ENCODE measurements around the gene CTU2. TPM values are rescaled to one million over a fixed set of nuclear protein-coding genes. Genes with fewer than 3 reads are reported as not detected.

The CTU2 gene
- total and polyA plus RNA-seq, 2 of the 8 experiments (the other 6 are each of a cell fraction or from before 2014, with no cell fraction given) = 32.7 to 42.9 TPM

- TF ChIP-seq, protein P1, sequence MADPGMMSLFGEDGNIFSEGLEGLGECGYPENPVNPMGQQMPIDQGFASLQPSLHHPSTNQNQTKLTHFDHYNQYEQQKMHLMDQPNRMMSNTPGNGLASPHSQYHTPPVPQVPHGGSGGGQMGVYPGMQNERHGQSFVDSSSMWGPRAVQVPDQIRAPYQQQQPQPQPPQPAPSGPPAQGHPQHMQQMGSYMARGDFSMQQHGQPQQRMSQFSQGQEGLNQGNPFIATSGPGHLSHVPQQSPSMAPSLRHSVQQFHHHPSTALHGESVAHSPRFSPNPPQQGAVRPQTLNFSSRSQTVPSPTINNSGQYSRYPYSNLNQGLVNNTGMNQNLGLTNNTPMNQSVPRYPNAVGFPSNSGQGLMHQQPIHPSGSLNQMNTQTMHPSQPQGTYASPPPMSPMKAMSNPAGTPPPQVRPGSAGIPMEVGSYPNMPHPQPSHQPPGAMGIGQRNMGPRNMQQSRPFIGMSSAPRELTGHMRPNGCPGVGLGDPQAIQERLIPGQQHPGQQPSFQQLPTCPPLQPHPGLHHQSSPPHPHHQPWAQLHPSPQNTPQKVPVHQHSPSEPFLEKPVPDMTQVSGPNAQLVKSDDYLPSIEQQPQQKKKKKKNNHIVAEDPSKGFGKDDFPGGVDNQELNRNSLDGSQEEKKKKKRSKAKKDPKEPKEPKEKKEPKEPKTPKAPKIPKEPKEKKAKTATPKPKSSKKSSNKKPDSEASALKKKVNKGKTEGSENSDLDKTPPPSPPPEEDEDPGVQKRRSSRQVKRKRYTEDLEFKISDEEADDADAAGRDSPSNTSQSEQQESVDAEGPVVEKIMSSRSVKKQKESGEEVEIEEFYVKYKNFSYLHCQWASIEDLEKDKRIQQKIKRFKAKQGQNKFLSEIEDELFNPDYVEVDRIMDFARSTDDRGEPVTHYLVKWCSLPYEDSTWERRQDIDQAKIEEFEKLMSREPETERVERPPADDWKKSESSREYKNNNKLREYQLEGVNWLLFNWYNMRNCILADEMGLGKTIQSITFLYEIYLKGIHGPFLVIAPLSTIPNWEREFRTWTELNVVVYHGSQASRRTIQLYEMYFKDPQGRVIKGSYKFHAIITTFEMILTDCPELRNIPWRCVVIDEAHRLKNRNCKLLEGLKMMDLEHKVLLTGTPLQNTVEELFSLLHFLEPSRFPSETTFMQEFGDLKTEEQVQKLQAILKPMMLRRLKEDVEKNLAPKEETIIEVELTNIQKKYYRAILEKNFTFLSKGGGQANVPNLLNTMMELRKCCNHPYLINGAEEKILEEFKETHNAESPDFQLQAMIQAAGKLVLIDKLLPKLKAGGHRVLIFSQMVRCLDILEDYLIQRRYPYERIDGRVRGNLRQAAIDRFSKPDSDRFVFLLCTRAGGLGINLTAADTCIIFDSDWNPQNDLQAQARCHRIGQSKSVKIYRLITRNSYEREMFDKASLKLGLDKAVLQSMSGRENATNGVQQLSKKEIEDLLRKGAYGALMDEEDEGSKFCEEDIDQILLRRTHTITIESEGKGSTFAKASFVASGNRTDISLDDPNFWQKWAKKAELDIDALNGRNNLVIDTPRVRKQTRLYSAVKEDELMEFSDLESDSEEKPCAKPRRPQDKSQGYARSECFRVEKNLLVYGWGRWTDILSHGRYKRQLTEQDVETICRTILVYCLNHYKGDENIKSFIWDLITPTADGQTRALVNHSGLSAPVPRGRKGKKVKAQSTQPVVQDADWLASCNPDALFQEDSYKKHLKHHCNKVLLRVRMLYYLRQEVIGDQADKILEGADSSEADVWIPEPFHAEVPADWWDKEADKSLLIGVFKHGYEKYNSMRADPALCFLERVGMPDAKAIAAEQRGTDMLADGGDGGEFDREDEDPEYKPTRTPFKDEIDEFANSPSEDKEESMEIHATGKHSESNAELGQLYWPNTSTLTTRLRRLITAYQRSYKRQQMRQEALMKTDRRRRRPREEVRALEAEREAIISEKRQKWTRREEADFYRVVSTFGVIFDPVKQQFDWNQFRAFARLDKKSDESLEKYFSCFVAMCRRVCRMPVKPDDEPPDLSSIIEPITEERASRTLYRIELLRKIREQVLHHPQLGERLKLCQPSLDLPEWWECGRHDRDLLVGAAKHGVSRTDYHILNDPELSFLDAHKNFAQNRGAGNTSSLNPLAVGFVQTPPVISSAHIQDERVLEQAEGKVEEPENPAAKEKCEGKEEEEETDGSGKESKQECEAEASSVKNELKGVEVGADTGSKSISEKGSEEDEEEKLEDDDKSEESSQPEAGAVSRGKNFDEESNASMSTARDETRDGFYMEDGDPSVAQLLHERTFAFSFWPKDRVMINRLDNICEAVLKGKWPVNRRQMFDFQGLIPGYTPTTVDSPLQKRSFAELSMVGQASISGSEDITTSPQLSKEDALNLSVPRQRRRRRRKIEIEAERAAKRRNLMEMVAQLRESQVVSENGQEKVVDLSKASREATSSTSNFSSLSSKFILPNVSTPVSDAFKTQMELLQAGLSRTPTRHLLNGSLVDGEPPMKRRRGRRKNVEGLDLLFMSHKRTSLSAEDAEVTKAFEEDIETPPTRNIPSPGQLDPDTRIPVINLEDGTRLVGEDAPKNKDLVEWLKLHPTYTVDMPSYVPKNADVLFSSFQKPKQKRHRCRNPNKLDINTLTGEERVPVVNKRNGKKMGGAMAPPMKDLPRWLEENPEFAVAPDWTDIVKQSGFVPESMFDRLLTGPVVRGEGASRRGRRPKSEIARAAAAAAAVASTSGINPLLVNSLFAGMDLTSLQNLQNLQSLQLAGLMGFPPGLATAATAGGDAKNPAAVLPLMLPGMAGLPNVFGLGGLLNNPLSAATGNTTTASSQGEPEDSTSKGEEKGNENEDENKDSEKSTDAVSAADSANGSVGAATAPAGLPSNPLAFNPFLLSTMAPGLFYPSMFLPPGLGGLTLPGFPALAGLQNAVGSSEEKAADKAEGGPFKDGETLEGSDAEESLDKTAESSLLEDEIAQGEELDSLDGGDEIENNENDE (IDR thresholded peaks at IDR 0.05; ENCODE audit: insufficient replicate concordance, low read length) = no peak
- no peak for TF ChIP-seq RXRA (IDR thresholded peaks at IDR 0.05; ENCODE audit: insufficient read depth, low read depth, low read length)
These were observed 40.2 kb downstream of the CTU2 start (continued) for GRCh38 chr16:88746506-88746905.

Data from H1 (cell line).